Uterine smooth muscle cell (primary cell): Measurements from ENCODE around the gene TBC1D25. TPM values are rescaled to one million over a fixed set of nuclear protein-coding genes. Genes with fewer than 3 reads are reported as not detected.

ENCODE experiments used
- total RNA-seq: library from RNA; depleted of rRNA; stranded (reverse); fragments of >200 nt; gene quantifications from 2 replicates; pipeline ENCODE4 v1.2.3, GENCODE V29; 2014

TBC1D25 gene
- total RNA-seq, result 3.9 and 6.3 TPM in 2 replicates

GRCh38 chrX:48539345-48540027, at the start of gene TBC1D25:
TSS of gene TBC1D25 (plus strand) at chrX:48539714. CDS start at chrX:48539798, 84 bp downstream.

GRCh38 chrX:48508400-48509244, 30.9 kb upstream of the TBC1D25 start, which contains the start of gene PORCN:
TSS of gene PORCN (plus strand) at chrX:48508992. CDS start at chrX:48509821, 829 bp downstream.

GRCh38 chrX:48521353-48522243, 17.9 kb upstream of the TBC1D25 start, which contains the start of gene EBP:
TSS of gene EBP (plus strand) at chrX:48521808. CDS start at chrX:48523772, 1,964 bp downstream.

GRCh38 chrX:48574270-48575266, 35.1 kb downstream of the TBC1D25 start, which contains the start of gene RBM3:
TSS of gene RBM3 (plus strand) at chrX:48574484. CDS start at chrX:48575181, 697 bp downstream.

GRCh38 chrX:48597353-48598264, 58.1 kb downstream of the TBC1D25 start, which contains the start of gene WDR13:
TSS of gene WDR13 (plus strand) at chrX:48597492. CDS start at chrX:48597997, 505 bp downstream.

Other genes with a start within 250 kb of the TBC1D25 start
- not detected in 2 replicates for gene SSX3, start 183.0 kb upstream of the TBC1D25 start, total RNA-seq
- gene SSX4, start 156.2 kb upstream of the TBC1D25 start, total RNA-seq, result not detected in 2 replicates
- gene SSX4B, start 127.8 kb upstream of the TBC1D25 start, total RNA-seq, result not detected in 2 replicates
- 39.9 and 60.2 TPM in 2 replicates for gene SLC38A5, start 69.5 kb upstream of the TBC1D25 start, total RNA-seq
- gene FTSJ1, start 63.5 kb upstream of the TBC1D25 start, total RNA-seq, result 44.5 and 62.0 TPM in 2 replicates
- gene PORCN, start 30.7 kb upstream of the TBC1D25 start, total RNA-seq, result 4.3 and 5.2 TPM in 2 replicates
- gene EBP, start 17.9 kb upstream of the TBC1D25 start, total RNA-seq, result 125 and 167 TPM in 2 replicates
- 133 and 321 TPM in 2 replicates for gene RBM3, start 34.8 kb downstream of the TBC1D25 start, total RNA-seq
- gene WDR13, start 57.8 kb downstream of the TBC1D25 start, total RNA-seq, result 87.4 and 109 TPM in 2 replicates
- gene WAS, start 144.1 kb downstream of the TBC1D25 start, total RNA-seq, result 0.22 and 0.25 TPM in 2 replicates
- gene SUV39H1, start 157.0 kb downstream of the TBC1D25 start, total RNA-seq, result 3.2 and 14.1 TPM in 2 replicates
- gene GLOD5, start 222.0 kb downstream of the TBC1D25 start, total RNA-seq, result not detected in 2 replicates
- not detected in 2 replicates for gene GATA1, start 246.9 kb downstream of the TBC1D25 start, total RNA-seq